HG02840 (cell line): ENCODE results near the gene CENPV.
"Not testable (repeated sequence)": the region's sequence is repeated elsewhere in the genome, so short reads cannot be mapped to it uniquely, and the experiment has no call there.

ENCODE experiments used
- ATAC-seq: cut with Tn5 transposase; IDR thresholded peaks from one replicate; pipeline ENCODE4 v1.9.1; 2021; ENCODE audit warnings: mild to moderate bottlenecking, moderate library complexity, moderate number of reproducible peaks; ENCODE audit not compliant: unreplicated experiment, low FRiP score

The CENPV gene

DNA sequence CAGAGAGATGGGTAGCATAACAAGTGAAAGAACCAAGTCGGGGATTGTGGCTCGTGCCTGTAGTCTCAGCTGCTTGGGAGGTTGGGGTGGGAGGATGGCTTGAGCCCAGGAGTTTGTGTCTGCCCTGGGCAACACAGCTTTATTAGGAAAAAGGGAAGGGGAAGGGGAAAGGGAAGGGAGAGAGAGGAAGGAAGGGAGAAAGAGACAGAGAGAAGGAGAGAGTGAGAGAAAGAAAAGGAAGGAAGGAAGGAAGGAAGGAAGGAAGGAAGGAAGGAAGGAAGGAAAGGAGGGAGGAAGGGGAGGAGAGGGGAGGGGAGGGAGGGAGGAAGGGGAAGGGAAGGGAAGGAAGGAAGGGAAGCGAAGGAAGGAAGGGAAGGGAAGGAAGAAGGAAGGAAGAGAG is 33.3 kb downstream of the CENPV start:
- no peak for ATAC-seq

DNA sequence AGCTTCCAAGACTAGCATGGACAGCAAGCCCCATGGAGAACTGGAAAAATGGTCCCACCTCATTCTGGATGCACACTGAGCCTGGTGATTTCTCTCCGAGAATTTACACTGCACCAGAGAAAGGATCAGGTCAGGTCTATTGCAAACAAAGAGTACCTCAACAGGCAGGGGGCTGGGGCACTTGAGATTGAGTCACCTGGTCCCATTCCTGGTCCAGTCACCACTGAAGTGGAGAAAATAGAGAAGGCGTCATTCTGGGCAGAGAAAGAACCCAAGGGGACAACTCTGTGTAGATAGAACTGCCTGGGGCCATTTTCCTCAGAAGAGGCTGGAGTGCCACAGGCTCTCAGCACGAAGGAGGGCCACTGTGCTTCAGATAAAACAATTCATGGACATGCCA is 38.4 kb downstream of the CENPV start:
- ATAC-seq = no peak

DNA sequence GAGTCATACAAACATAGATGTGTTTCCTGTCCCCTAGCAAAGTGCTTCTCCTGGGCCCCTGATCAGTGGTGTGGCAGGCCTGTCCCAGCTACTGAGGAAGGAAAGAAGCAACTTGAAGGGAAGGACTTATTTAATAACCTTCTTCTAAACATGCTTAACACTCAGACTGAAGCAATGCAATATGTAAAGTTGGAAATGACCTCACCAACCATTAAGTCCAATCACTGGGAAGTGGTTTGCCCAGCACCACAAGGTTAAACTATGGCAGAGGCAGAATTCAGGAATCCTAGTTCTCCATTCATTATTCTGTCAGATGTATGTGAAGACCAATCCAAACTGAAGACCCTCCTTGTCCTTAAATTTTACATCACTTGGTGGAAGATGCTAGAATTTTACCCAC is 39.1 kb downstream of the CENPV start:
- no peak for ATAC-seq

DNA sequence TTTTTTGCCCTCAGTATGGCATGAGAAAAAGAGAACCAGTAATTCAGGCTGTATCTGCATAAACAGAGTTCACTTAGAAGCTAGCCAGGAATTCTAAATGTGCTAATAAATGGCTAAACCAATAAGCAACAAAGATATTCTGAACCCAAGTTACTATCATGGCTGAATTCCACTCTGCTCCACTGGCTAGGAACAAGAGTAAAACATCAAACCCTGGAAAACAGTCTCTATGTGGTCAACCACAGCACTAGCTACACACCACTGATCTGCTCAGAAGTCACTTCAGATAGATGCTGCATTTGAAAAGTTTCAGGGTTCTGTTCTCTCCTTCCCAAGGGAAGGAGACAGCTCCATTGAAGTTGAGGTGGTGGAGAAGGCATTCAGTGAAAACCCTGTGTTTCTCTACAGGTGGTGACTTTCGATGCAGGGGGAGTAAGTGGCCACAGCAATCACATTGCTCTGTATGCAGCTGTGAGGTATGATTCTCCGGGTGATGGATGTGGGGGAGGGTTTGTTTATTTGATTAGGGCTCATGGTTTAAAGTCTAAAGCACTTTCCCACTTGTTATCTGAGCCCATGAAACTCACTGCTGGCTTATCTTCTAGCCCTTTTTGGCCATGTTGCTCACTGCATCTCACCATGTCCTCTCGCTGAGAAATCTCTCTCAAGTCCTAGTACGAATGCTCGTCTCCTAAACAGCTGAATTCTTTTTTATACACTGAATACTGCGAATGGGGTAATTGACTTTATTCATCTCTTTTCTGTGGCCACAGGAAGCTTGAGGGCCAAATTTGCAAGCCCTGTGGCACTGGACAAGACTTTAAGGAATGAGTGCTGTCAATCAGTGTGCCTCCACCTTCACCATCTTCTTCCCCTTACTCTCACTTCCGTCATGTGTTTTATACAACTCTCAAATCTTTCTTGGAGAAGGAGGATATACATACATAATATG is 39.9 kb downstream of the CENPV start:
- no peak for ATAC-seq

DNA sequence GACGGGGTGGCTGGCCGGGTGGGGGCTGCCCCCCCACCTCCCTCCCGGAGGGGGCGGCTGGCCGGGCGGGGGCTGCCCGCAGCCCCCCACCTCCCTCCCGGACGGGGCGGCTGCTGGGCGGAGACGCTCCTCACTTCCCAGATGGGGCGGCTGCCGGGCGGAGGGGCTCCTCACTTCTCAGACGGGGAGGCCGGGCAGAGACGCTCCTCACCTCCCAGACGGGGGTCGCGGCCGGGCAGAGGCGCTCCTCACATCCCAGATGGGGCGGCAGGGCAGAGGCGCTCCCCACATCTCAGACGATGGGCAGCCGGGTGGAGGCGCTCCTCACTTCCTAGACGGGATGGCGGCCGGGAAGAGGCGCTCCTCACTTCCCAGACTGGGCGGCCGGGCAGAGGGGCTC is 41.2 kb downstream of the CENPV start:
- not testable (repeated sequence) for ATAC-seq

DNA sequence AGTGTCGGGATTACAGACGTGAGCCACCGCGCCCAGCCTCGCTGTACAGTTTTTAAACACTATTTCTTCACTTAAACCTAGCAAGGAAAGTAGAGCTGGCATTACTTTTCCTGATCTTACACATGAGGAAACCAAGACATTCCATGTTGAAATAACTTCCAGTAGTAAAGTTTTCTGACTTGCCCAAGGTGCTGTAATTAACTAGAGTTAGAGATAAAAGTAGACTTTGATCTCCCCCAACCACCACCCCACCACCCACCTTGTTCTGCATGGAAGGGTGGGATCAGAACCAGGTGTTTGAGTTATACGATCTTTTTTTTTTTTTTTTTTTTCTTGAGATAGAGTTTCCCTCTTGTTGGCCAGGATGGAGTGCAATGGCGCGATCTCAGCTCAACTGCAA is 47.1 kb downstream of the CENPV start:
- no peak for ATAC-seq

DNA sequence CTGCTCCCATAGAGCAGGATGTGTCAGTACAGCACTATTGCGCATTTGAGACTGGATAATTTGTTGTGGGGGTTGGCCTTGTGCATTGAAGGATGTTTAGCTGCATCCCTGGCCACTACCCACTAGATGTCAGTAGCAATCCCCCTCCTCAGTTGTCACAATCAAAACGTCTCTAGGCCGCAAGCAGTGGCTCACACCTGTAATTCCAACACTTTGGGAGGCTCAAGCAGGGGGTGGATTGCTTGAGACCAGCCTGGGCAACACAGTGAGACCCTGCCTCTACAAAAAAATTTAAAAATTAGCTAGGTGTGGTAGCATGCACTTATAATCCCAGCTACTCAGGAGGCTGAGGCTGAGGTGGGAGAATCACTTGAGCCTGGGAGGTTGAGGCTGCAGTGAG is 48.4 kb downstream of the CENPV start:
- ATAC-seq = no peak

DNA sequence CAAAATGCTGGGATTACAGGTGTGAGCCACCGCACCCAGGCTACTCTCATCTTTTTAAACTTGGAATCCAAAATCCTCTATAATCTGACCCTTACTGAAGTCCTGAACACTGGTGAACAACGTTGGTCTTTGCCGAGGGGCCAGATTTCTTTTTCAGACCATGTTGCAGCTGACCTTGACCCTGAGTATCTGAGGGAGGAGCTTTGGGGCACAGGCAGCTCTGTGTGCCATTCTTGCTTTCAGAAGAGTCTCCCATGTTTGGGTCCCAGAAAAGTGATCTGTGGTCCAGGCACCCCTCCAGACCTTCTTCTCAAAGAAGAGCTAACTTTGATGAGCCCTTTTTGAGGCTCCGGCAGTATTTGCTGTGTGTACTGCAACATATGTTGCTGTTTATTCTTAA is 50.4 kb downstream of the CENPV start:
- ATAC-seq = no peak

DNA sequence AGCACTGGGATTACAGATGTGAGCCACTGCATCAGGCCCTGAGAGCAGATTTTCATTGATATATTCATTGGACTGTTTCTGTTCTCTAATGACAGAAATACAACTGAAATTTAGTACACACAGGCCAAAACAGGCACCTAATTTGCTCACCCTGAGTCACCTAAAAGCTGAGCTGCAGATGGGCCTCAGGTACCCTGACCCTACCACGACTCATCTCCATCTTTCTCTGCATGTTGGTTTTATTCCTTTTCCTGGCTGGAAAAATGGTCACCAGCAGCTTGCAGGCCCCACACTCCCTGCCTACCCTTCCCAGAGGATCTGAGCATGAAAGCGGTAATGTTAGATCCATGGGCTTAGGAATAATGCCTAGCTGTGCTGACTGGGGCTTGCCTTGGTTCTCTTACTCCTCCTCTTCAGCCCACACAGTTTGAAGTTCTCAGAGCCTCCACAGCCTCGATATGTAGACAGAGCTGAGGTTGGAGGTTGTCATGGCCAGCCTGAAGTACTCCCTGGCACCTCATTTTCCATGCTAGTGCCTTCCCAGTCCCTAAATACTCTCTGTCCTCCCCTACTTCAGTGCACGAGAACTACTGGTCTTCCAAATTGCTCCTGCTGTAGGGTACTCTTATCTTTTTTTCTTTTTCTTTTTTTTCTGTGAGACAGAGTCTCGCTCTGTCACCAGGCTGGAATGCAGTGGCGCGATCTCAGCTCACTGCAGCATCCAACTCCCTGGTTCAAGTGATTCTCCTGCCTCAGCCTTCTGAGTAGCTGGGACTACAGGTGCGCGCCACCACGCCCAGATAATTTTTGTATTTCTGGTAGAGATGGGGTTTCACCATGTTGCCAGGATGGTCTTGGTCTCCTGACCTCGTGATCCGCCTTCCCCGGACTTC is 51.1 kb downstream of the CENPV start:
- no peak for ATAC-seq

DNA sequence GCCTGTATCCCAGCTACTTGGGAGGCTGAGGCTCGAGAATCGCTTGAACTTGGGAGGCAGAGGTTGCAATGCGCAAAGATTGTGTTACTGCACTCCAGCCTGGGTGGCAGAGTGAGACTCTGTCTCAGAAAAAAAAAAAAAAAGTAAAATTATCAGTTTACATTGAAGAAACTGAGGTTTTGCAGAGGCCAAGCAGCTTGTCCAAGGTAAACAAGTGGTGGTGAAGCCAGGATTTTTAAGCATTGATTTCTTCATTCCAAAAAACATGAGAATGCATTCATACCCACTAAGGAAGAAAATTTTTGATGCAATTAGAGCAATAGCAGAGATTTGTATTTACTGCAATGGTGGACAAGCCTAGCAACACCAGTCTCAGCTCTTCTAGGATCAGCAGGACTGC is 52.7 kb downstream of the CENPV start:
- no peak for ATAC-seq

DNA sequence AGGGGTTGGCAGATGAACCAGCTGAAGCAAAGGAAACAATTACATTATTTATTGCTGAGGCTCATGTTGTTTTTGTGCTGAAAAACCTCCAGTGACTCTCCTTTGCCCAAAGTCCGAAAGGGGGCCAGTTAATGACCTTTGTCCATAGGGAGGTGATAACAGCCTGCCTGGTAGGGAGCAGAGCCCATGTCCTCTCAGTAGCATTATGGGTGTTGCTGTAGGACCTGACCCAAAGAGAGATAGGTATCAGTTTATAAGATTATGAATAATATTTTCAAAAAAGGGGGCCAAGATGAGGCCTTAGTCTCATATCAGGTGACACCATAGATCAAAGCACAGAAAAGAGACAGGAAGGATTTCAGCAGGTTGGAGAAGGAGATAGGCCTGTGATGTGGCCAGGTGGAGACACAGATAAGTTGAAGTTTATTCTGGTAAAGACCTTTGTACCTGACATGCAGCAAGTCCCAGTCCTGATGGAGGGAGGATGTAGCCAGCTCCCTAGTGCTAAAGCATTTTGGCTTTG is 55.1 kb downstream of the CENPV start:
- no peak for ATAC-seq

DNA sequence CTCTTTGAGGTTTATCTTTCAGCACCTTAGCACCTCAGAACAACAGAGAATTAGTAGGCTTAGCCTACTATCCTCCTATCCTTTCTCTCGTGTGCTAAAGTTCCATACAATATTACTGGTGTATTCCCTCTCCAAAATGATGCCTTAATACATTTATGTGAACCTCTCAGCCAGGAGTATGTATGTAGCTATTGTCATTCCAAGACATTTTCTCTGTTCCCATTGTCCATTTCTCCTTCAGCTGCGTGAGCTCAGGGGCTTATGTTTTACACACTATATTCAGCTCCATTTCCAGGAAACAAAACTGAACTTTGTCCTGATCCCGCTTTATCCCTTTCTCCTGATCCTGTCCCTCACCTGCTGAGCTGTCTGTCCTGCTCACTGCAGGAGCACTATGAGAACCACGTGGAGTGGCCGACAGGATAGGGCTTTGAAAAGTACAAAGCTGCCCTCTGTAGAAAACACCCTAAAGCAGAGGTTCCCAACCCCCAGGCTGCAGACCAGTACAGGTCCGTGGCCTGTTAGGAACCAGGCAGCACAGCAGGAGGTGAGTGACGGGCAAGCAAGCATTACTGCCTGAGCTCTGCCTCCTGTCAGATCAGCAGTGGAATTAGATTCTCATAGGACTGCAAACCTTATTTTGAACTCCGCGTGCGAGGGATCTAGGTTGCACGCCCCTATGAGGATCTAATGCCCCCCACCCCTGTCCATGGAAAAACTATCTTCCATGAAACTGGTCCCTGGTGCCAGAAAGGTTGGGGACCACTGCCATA is 55.7 kb downstream of the CENPV start:
- ATAC-seq = no peak

DNA sequence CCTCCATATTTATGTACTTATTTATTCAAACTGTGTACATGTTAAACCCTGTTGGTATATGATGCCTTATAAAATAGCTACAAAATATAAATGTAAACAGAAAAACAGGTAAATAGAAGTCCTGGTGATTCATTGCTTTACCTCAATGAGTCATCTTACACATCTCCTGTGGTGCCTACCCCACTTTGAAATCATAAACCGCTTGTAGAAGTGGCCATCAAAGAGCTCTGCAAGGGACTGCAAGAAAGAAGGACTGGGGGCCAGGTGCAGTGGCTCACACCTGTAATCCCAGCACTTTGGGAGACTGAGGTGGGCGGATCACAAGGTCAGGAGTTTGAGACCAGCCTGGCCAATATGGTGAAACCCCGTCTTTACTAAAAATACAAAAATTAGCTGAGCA is 57.2 kb downstream of the CENPV start:
- ATAC-seq = not testable (repeated sequence)

DNA sequence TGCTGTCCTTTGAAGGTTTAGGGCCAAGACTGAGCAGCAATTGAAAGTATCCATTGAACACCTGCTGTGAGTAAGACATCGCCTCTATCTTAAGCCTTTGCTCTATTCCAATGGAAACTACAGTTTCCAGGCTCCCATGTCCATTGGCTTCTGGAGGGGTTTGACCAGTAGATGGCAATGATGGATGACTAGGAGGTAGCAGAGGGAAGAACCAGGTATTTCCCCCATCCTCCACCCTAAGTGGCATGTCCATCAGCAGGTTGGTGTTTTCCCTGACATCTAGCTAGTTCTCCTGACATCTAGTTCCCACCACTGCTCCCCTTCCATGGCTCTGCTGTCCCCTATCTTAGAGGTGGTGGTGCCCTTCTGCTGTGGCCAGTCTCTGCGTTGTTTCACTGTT is 58.7 kb downstream of the CENPV start:
- no peak for ATAC-seq

DNA sequence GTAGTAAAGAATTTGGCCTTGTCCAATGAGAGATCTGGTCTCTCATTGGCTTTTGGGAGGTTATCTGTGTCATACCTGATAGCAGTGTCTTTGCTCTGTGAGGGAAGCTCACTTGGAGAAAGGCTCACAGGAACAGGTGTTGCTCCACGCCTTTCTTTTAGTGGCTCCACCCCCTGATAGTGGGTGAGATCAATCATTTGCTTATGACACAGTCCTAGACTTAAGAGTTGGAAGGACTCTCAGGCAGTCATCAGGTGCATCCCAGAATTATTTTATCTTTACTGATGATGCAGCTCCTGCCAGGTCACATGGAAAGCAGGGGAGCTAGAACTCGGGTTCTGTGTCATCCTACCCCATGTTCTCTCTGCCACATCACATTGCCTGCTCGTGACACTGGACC is 59.3 kb downstream of the CENPV start:
- no peak for ATAC-seq
